Panc1 (cell line): Measurements from ENCODE around the gene GUCD1.

ENCODE experiments used
- CTCF ChIP-seq: fragments of 450-650 bp; IDR thresholded peaks from 2 replicates; pipeline ENCODE4 v1.5.1; 2017; ENCODE audit warnings: mild to moderate bottlenecking
- POLR2AphosphoS5 ChIP-seq: IDR thresholded peaks from 2 replicates; pipeline ENCODE4 v1.6.1; 2012; ENCODE audit warnings: mild to moderate bottlenecking, low read depth, low read length, moderate library complexity
- TF ChIP-seq, protein P1 (sequence below), 2 experiments: IDR thresholded peaks; 2 replicates each; pipeline ENCODE4 v1.6.1; 2011 to 2012; ENCODE audit warnings: low read depth in 2 of 2, control low read depth in 1 of 2, low read length in 1 of 2, mild to moderate bottlenecking in 1 of 2, moderate library complexity in 1 of 2; ENCODE audit not compliant: insufficient read depth in 1 of 2

GRCh38 chr22:24591286-24591830 is 36.4 kb upstream of the GUCD1 start:
- TF ChIP-seq CTCF (no peak), POLR2AphosphoS5 (no peak)
- TF ChIP-seq, protein P1, sequence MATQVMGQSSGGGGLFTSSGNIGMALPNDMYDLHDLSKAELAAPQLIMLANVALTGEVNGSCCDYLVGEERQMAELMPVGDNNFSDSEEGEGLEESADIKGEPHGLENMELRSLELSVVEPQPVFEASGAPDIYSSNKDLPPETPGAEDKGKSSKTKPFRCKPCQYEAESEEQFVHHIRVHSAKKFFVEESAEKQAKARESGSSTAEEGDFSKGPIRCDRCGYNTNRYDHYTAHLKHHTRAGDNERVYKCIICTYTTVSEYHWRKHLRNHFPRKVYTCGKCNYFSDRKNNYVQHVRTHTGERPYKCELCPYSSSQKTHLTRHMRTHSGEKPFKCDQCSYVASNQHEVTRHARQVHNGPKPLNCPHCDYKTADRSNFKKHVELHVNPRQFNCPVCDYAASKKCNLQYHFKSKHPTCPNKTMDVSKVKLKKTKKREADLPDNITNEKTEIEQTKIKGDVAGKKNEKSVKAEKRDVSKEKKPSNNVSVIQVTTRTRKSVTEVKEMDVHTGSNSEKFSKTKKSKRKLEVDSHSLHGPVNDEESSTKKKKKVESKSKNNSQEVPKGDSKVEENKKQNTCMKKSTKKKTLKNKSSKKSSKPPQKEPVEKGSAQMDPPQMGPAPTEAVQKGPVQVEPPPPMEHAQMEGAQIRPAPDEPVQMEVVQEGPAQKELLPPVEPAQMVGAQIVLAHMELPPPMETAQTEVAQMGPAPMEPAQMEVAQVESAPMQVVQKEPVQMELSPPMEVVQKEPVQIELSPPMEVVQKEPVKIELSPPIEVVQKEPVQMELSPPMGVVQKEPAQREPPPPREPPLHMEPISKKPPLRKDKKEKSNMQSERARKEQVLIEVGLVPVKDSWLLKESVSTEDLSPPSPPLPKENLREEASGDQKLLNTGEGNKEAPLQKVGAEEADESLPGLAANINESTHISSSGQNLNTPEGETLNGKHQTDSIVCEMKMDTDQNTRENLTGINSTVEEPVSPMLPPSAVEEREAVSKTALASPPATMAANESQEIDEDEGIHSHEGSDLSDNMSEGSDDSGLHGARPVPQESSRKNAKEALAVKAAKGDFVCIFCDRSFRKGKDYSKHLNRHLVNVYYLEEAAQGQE (IDR thresholded peaks at IDR 0.05; ENCODE audit: insufficient read depth in 1 of 2, low read depth in 2 of 2, low read length in 1 of 2) = no peak
